Measurements from ENCODE around the gene PIP5K1C.

Gene PIP5K1C

GRCh38 chr19:3618811-3619630 lies 81.2 kb downstream of the PIP5K1C start:
- H3K4me3 ChIP-seq, result no peak overlapping the region
- H3K27ac ChIP-seq, result no peak overlapping the region

GRCh38 chr19:3618144-3618810 lies 82.0 kb downstream of the PIP5K1C start:
- Histone ChIP-seq H3K27ac (no peak overlapping the region), H3K4me3 (no peak overlapping the region)

- H3K27ac ChIP-seq, result no peak overlapping the region
- no peak overlapping the region for H3K4me3 ChIP-seq
These were observed 82.8 kb downstream of the PIP5K1C start for GRCh38 chr19:3617463-3617862.

GRCh38 chr19:3615524-3616135 lies 84.6 kb downstream of the PIP5K1C start:
- no peak overlapping the region for H3K27ac ChIP-seq
- no peak overlapping the region for H3K4me3 ChIP-seq

- Histone ChIP-seq H3K4me3 (no peak overlapping the region), H3K27ac (no peak overlapping the region)
These were observed 85.3 kb downstream of the PIP5K1C start for GRCh38 chr19:3614858-3615505.

GRCh38 chr19:3613818-3614661 lies 86.2 kb downstream of the PIP5K1C start:
- Histone ChIP-seq H3K4me3 (no peak overlapping the region), H3K27ac (no peak overlapping the region)

GRCh38 chr19:3612901-3613741 lies 87.1 kb downstream of the PIP5K1C start:
- H3K4me3 ChIP-seq, result no peak overlapping the region
- no peak overlapping the region for H3K27ac ChIP-seq

- H3K4me3 ChIP-seq, result no peak overlapping the region
- H3K27ac ChIP-seq, result no peak overlapping the region
These were observed 87.9 kb downstream of the PIP5K1C start for GRCh38 chr19:3612330-3612729.

- Histone ChIP-seq H3K4me3 (no peak overlapping the region), H3K27ac (no peak overlapping the region)
These were observed 88.4 kb downstream of the PIP5K1C start for GRCh38 chr19:3611841-3612240.

GRCh38 chr19:3610745-3611717 lies 89.2 kb downstream of the PIP5K1C start:
- H3K27ac ChIP-seq, result peak overlapping the region in 1 of 21 experiments; percentile 23
- H3K4me3 ChIP-seq, result no peak overlapping the region

- H3K4me3 ChIP-seq, result no peak overlapping the region
- H3K27ac ChIP-seq, result peak overlapping the region in 8 of 21 experiments; percentile 3 to 62 (median 19)
These were observed 90.2 kb downstream of the PIP5K1C start for GRCh38 chr19:3609779-3610719.

- peak overlapping the region in 8 of 21 experiments; percentile 2 to 62 (median 21) for H3K27ac ChIP-seq
- H3K4me3 ChIP-seq, result no peak overlapping the region
These were observed 91.4 kb downstream of the PIP5K1C start for GRCh38 chr19:3608750-3609322.

- Histone ChIP-seq H3K4me3 (no peak overlapping the region), H3K27ac (peak overlapping the region in 8 of 21 experiments; percentile 1 to 74 (median 36))
These were observed 92.1 kb downstream of the PIP5K1C start for GRCh38 chr19:3608079-3608641.

- H3K27ac ChIP-seq, result peak overlapping the region in 18 of 21 experiments; percentile 20 to 84 (median 65)
- H3K4me3 ChIP-seq, result peak overlapping the region; percentile 8 to 41 (median 34)
These were observed 92.8 kb downstream of the PIP5K1C start for GRCh38 chr19:3607303-3608078.
